Diencephalon (tissue), 1 donor: ENCODE data around the gene TAGLN2. TPM values are rescaled to one million over a fixed set of nuclear protein-coding genes. Genes with fewer than 3 reads are reported as not detected.

ENCODE experiments used
- small RNA-seq: library from RNA; depleted of rRNA; stranded (forward); fragments of <200 nt; gene quantifications from one replicate; pipeline ENCODE3, GENCODE V24; 2014
- total RNA-seq: library from RNA; depleted of rRNA; stranded (reverse); fragments of >200 nt; gene quantifications from one replicate; pipeline ENCODE4 v1.2.3, GENCODE V29; 2014

TAGLN2 gene
- total RNA-seq = 27.9 TPM

DNA sequence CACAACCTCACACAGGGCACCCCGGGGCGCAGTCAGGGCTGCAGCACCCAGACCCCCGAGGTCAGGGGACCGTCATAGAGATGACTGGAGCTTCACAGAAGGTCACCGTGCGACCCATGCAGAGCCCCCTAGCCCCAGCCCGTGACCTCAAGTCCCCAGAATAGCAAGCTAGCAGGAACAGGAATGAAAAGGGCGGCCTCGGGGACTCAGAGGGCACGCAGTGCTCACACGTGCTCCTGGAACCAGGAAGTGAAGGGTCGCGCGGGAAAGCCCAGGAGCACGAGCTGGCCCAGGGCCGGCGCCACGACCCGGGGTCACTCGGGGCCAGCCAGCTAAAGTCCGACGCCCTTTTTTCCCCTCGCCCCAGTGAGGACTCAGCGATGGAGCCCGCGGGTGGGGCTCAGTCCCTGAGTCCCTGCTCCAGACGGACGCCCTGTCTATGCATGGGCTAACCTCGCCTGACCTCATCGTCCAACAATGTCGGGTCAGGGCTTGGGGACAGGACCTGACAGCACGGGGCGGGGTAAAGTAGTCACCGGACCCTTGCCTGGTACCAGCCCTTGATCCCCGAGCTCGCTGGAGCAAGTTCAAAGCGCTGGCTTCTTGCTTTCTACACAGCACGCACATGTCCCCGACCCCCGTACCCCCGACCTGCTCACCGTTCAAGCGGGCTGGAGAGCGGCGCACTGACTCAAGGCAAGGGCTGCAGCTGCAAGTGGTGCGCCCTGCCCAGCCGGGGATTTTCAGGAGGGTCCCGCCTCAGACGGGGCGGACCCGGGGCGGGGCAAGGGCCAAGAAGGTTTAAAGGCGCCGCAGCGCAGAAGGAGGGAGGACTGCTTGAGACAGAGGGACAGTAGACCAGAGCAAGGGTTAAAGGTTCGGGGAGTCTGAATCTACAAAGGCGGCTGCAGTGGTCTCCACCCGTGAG, at the start of gene TAGLN2:
TAGLN2 (minus strand) TSS at position 717 of the 928 bp plus-strand sequence. CDS start 4,998 bp downstream, outside the sequence.

DNA sequence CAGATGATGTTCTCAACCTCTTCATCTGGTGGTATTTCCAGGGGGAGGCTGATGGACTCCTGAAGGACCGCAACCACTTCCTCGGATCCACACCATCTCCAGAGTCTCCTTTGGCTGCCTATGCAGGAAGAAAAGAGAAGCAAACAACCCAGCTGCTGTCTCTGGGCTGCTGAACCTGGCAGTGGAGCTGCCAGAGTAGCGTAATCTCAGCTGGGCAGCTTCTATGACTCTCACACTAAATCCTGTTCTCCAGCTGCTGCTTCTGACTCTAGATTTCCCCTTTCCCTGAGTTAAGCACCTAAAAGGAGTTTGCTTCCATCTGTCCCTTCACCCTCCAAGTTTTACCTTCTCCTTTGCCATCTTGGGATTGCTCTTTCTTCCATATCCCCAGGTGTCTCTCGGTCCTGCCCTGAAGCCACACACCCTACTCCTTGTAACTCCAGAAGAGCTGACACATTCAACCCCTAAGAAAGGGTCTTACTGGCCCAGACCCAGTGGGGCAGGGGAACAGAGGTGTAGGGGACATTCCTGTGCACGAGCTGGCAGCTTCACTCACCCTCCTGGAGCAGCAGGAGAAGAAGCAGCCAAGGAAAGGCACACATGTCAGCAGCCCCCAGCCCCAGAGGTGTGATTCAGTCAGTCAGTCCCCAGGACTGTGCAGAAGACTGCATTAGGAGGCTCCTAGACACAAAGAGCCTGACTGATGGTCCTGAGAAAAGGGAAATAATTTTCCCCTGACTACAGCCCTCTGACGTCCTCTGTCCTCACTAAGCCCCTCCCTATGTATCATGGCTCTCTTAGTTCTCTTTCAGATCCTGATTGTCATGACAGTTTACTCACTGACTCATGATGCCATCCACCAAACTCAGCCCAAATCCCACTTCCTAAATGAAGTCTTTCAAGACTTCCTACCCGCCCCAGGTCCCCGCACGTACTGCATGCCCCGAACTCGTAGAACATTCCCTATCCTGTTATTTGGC, 28.5 kb upstream of the TAGLN2 start, which contains the start of gene SLAMF9:
SLAMF9 (minus strand) TSS at position 702 of the 980 bp plus-strand sequence; CDS start at position 602, 100 bp downstream.

DNA sequence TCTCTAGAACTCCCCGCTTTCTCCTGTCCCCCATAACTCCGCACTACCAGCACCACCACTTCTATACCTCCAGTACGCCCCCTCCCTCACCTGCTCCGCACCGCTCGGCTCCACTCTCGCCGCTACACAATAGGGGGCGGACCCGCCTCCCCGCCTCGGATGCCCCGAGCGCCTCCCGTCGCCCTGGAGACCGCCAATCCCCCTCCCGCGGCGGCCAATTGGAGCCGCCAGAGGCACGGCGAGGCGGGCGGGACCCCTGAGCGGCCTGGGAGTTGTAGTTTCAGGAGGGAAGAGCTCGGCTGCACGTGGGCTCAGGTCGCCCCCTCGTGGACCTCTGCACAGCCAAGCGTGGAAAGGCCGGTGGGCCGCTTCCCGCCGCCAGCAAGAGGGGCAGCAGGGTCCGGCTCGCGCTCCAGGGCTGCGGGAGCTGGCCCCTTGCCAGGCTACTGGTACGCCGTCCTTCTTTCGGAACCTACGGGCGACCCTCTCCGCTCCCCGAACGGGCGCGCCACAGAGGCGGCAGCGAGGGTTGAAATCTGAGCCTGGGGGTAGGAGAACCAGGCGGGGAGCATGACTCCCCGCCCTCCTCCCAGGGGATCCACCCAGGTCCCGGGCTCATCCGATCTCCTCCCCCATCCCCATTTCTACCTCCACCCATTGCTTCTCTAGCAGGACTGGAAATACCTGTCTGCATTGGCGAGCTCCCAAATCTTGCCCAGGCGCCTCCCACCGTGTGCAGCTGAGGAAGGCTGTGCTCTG, 20.4 kb upstream of the TAGLN2 start, which contains the start of gene IGSF9:
IGSF9 (minus strand) TSS at position 131 of the 759 bp plus-strand sequence. CDS start 2,159 bp downstream, outside the sequence.

DNA sequence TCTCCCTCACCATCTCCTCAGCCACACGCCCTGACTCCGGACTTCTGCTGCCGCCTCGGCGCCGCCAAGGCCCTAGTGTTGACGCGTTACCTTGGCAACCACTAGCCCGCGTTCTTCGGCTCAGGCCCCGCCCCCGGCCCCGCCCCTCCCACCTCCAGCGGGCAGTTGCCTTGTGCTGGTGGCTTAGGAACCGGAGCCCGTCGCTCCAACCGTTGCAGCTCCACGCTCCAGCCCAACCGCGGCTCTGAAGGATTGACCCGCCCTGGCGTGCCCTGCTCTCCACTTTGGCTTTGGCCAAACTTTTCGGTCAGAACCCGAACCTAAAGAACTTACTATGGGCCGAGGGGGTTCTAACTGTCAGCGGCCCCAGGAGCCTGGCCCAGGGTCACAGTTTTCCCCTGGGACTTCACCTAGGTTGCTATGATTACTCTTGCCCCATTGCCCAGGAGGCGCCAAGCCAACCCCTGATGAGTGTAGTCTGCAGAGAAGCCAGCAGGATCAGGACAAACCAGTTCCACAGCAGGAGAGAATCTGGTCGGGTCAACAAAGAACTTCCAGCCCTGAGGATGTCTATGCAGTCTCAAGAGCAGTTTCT, 25.1 kb downstream of the TAGLN2 start, which contains the start of gene CFAP45:
CFAP45 (minus strand) TSS at position 80 of the 595 bp plus-strand sequence; CDS start at position 13, 67 bp downstream.

Small RNA genes within 50 kb of the gene (small RNA-seq; reads per million reads assigned to genes)
- not detected for gene MIR4259

Other genes with a start within 250 kb of the TAGLN2 start
- gene CRP, start 210.9 kb downstream of the TAGLN2 start, total RNA-seq = not detected
- 19.6 TPM for gene DUSP23, start 144.5 kb downstream of the TAGLN2 start, total RNA-seq
- not detected for gene FCRL6, start 123.1 kb downstream of the TAGLN2 start, total RNA-seq
- gene SLAMF8, start 98.6 kb downstream of the TAGLN2 start, total RNA-seq = not detected
- gene VSIG8, start 62.9 kb downstream of the TAGLN2 start, total RNA-seq = not detected
- 5.8 TPM for gene CFAP45, start 25.3 kb downstream of the TAGLN2 start, total RNA-seq
- gene IGSF9, start 20.1 kb upstream of the TAGLN2 start, total RNA-seq = 3.9 TPM
- not detected for gene SLAMF9, start 28.7 kb upstream of the TAGLN2 start, total RNA-seq
- gene PIGM, start 106.5 kb upstream of the TAGLN2 start, total RNA-seq = 9.9 TPM
- 5.5 TPM for gene KCNJ10, start 144.7 kb upstream of the TAGLN2 start, total RNA-seq
- gene KCNJ9, start 156.0 kb upstream of the TAGLN2 start, total RNA-seq = 18.5 TPM
- gene IGSF8, start 173.1 kb upstream of the TAGLN2 start, total RNA-seq = 45.7 TPM
- 131 TPM for gene ATP1A2, start 190.3 kb upstream of the TAGLN2 start, total RNA-seq
- gene ATP1A4, start 226.1 kb upstream of the TAGLN2 start, total RNA-seq = under 0.01 TPM